Activated naive CD4-positive, alpha-beta T cell treated with anti-CD3 and anti-CD28 coated beads, Interleukin-2, amount 10 ng/mL, durations not matched to agents 7 days and 5 days (primary cell): ENCODE measurements around the gene FSD1L.

Experiments used
- CTCF ChIA-PET: fragments of 350-600 bp; sonication (Branson Sonifier 250); formaldehyde crosslinking; loops from one replicate; lab custom pipeline; 2021; ENCODE audit warnings: antibody characterized with exemption; lab: Charles Lee
- DNase-seq: peaks from one replicate; pipeline ENCODE4 v3.0.0-alpha.2; 2020
- H3K27ac Mint-ChIP-seq: one replicate; pipeline ENCODE4 v1.8.0; 2021; ENCODE audit warnings: mild to moderate bottlenecking, moderate library complexity, mixed read lengths
- H3K27me3 Mint-ChIP-seq: one replicate; pipeline ENCODE4 v1.8.0; 2021; ENCODE audit warnings: mild to moderate bottlenecking, mixed read lengths
- H3K36me3 Mint-ChIP-seq: one replicate; pipeline ENCODE4 v1.8.0; 2021; ENCODE audit warnings: mixed read lengths
- H3K4me1 Mint-ChIP-seq: one replicate; pipeline ENCODE4 v1.8.0; 2021; ENCODE audit warnings: mixed read lengths
- H3K4me3 Mint-ChIP-seq: one replicate; pipeline ENCODE4 v1.8.0; 2021; ENCODE audit warnings: mild to moderate bottlenecking, moderate library complexity, mixed read lengths
- H3K9me3 Mint-ChIP-seq: one replicate; pipeline ENCODE4 v1.8.0; 2021; ENCODE audit warnings: mixed read lengths

FSD1L gene

GRCh38 chr9:105445203-105445881 is 2.5 kb upstream of the FSD1L start:
- DNase-seq, result no peak
- peaks cover 15% of the 10 kb centered on the region for H3K27me3 Mint-ChIP-seq
- H3K4me1 Mint-ChIP-seq, result peaks cover 16% of the 10 kb centered on the region
- H3K4me3 Mint-ChIP-seq, result no peak overlapping the region
- no peaks in the 10 kb centered on the region for H3K9me3 Mint-ChIP-seq
- CTCF ChIA-PET, result no interaction called here
- no peak overlapping the region for H3K27ac Mint-ChIP-seq
- no peaks in the 10 kb centered on the region for H3K36me3 Mint-ChIP-seq

- Mint-ChIP-seq H3K4me1 (peaks cover 16% of the 10 kb centered on the region), H3K36me3 (no peaks in the 10 kb centered on the region), H3K27ac (no peak overlapping the region), H3K9me3 (no peaks in the 10 kb centered on the region), H3K27me3 (peaks cover 21% of the 10 kb centered on the region), H3K4me3 (peak overlapping the region; percentile 79)
- CTCF ChIA-PET, result interaction anchor here (0.7 kb wide), 1 partner anchor 246 kb away, joined by 3 read pairs; no protein-coding TSS in a partner anchor
- no peak for DNase-seq
Measured at GRCh38 chr9:105447386-105447813, 434 bp upstream of the FSD1L start.

- H3K36me3 Mint-ChIP-seq, result no peaks in the 10 kb centered on the region
- peaks cover 15% of the 10 kb centered on the region for H3K27me3 Mint-ChIP-seq
- H3K9me3 Mint-ChIP-seq, result no peaks in the 10 kb centered on the region
- H3K4me3 Mint-ChIP-seq, result peak overlapping the region; percentile 79
- no peak for DNase-seq
- peaks cover 16% of the 10 kb centered on the region for H3K4me1 Mint-ChIP-seq
- CTCF ChIA-PET, result interaction anchor here (1.5 kb wide), 1 partner anchor 13 kb away, joined by 3 read pairs; no protein-coding TSS in a partner anchor
- H3K27ac Mint-ChIP-seq, result no peak overlapping the region
Measured at GRCh38 chr9:105449081-105449480, 1.2 kb downstream of the FSD1L start.

- no peaks in the 10 kb centered on the region for H3K9me3 Mint-ChIP-seq
- no peak for DNase-seq
- CTCF ChIA-PET, result no interaction called here
- H3K4me3 Mint-ChIP-seq, result no peak overlapping the region
- H3K4me1 Mint-ChIP-seq, result peaks cover 16% of the 10 kb centered on the region
- no peaks in the 10 kb centered on the region for H3K36me3 Mint-ChIP-seq
- H3K27ac Mint-ChIP-seq, result no peak overlapping the region
- H3K27me3 Mint-ChIP-seq, result peaks cover 10% of the 10 kb centered on the region
Measured at GRCh38 chr9:105452185-105452584, 4.4 kb downstream of the FSD1L start.

GRCh38 chr9:105455836-105456475 is 8.1 kb downstream of the FSD1L start:
- no peak overlapping the region for H3K27ac Mint-ChIP-seq
- no peak overlapping the region for H3K4me3 Mint-ChIP-seq

GRCh38 chr9:105457560-105458294 is 9.9 kb downstream of the FSD1L start:
- CTCF ChIA-PET, result no interaction called here
- peaks cover 4% of the 10 kb centered on the region for H3K36me3 Mint-ChIP-seq
- H3K27me3 Mint-ChIP-seq, result peaks cover 4% of the 10 kb centered on the region
- no peak for DNase-seq
- H3K27ac Mint-ChIP-seq, result no peak overlapping the region
- peaks cover 10% of the 10 kb centered on the region for H3K9me3 Mint-ChIP-seq
- no peaks in the 10 kb centered on the region for H3K4me1 Mint-ChIP-seq
- no peak overlapping the region for H3K4me3 Mint-ChIP-seq

More at GRCh38 chr9:105455836-105456475, 8.1 kb downstream of the FSD1L start:
- peaks cover 9% of the 10 kb centered on the region for H3K27me3 Mint-ChIP-seq
- no peaks in the 10 kb centered on the region for H3K4me1 Mint-ChIP-seq
- H3K36me3 Mint-ChIP-seq, result peaks cover 4% of the 10 kb centered on the region
- H3K9me3 Mint-ChIP-seq, result peaks cover 10% of the 10 kb centered on the region
- DNase-seq, result no peak
- CTCF ChIA-PET, result no interaction called here

GRCh38 chr9:105458404-105458803 is 10.6 kb downstream of the FSD1L start:
- Mint-ChIP-seq H3K27ac (no peak overlapping the region), H3K27me3 (peaks cover 4% of the 10 kb centered on the region), H3K9me3 (peaks cover 10% of the 10 kb centered on the region), H3K36me3 (peaks cover 4% of the 10 kb centered on the region), H3K4me3 (no peak overlapping the region), H3K4me1 (no peaks in the 10 kb centered on the region)
- DNase-seq, result no peak
- CTCF ChIA-PET, result no interaction called here

GRCh38 chr9:105459336-105459735 is 11.5 kb downstream of the FSD1L start:
- no peak overlapping the region for H3K27ac Mint-ChIP-seq
- H3K9me3 Mint-ChIP-seq, result peaks cover 10% of the 10 kb centered on the region
- H3K36me3 Mint-ChIP-seq, result peaks cover 4% of the 10 kb centered on the region
- peaks cover 4% of the 10 kb centered on the region for H3K27me3 Mint-ChIP-seq
- DNase-seq, result no peak
- CTCF ChIA-PET, result no interaction called here
- no peaks in the 10 kb centered on the region for H3K4me1 Mint-ChIP-seq
- H3K4me3 Mint-ChIP-seq, result no peak overlapping the region

- peaks cover 10% of the 10 kb centered on the region for H3K36me3 Mint-ChIP-seq
- H3K9me3 Mint-ChIP-seq, result no peaks in the 10 kb centered on the region
- H3K4me3 Mint-ChIP-seq, result no peak overlapping the region
- H3K27ac Mint-ChIP-seq, result no peak overlapping the region
- no peak for DNase-seq
- CTCF ChIA-PET, result no interaction called here
- H3K27me3 Mint-ChIP-seq, result no peaks in the 10 kb centered on the region
- H3K4me1 Mint-ChIP-seq, result no peaks in the 10 kb centered on the region
Measured at GRCh38 chr9:105466898-105467455, 19.1 kb downstream of the FSD1L start.

GRCh38 chr9:105468875-105469274 is 21.0 kb downstream of the FSD1L start:
- no peaks in the 10 kb centered on the region for H3K4me1 Mint-ChIP-seq
- CTCF ChIA-PET, result no interaction called here
- DNase-seq, result no peak
- H3K9me3 Mint-ChIP-seq, result no peaks in the 10 kb centered on the region
- no peak overlapping the region for H3K27ac Mint-ChIP-seq
- H3K27me3 Mint-ChIP-seq, result no peaks in the 10 kb centered on the region
- H3K36me3 Mint-ChIP-seq, result peaks cover 10% of the 10 kb centered on the region
- no peak overlapping the region for H3K4me3 Mint-ChIP-seq

GRCh38 chr9:105473221-105473620 is 25.4 kb downstream of the FSD1L start:
- Mint-ChIP-seq H3K27ac (no peak overlapping the region), H3K4me3 (no peak overlapping the region), H3K9me3 (no peaks in the 10 kb centered on the region), H3K27me3 (no peaks in the 10 kb centered on the region), H3K4me1 (no peaks in the 10 kb centered on the region), H3K36me3 (peaks cover 4% of the 10 kb centered on the region)
- DNase-seq, result no peak
- CTCF ChIA-PET, result no interaction called here

GRCh38 chr9:105475302-105475701 is 27.5 kb downstream of the FSD1L start:
- Mint-ChIP-seq H3K27ac (no peak overlapping the region), H3K4me1 (no peaks in the 10 kb centered on the region), H3K4me3 (no peak overlapping the region), H3K36me3 (peaks cover 2% of the 10 kb centered on the region), H3K27me3 (no peaks in the 10 kb centered on the region), H3K9me3 (no peaks in the 10 kb centered on the region)
- no peak for DNase-seq
- CTCF ChIA-PET, result no interaction called here

- Mint-ChIP-seq H3K27ac (no peak overlapping the region), H3K4me1 (no peaks in the 10 kb centered on the region)
- CTCF ChIA-PET, result no interaction called here
Measured at GRCh38 chr9:105479846-105480245, 32.0 kb downstream of the FSD1L start.

GRCh38 chr9:105483618-105484017 is 35.8 kb downstream of the FSD1L start:
- H3K27me3 Mint-ChIP-seq, result no peaks in the 10 kb centered on the region
- DNase-seq, result no peak
- CTCF ChIA-PET, result no interaction called here
- H3K9me3 Mint-ChIP-seq, result no peaks in the 10 kb centered on the region
- H3K4me3 Mint-ChIP-seq, result no peak overlapping the region
- H3K36me3 Mint-ChIP-seq, result no peaks in the 10 kb centered on the region
- no peak overlapping the region for H3K27ac Mint-ChIP-seq
- no peaks in the 10 kb centered on the region for H3K4me1 Mint-ChIP-seq

More at GRCh38 chr9:105479846-105480245, 32.0 kb downstream of the FSD1L start:
- Mint-ChIP-seq H3K36me3 (no peaks in the 10 kb centered on the region), H3K4me3 (no peak overlapping the region), H3K9me3 (no peaks in the 10 kb centered on the region), H3K27me3 (no peaks in the 10 kb centered on the region)
- no peak for DNase-seq
